ENCODE measurements around the gene APOA5.

DNA sequence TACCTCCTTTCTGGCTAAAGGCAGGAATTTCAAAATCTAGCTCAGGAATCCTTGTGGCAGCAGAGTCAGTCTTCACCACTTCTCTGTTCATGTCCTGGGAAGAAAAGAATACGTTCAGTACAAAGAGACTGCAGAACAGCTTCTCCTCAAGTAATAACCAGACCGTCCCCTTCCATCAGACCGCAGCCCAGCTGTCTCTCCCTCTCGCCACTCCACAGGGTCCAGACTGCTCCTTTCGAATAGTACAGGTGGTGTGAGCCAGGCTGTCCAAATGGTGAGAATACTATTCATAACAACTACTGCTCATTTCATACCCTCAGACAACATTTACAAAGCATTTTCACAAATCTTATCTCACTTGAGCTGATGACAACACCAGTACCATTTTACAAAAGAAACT lies 4.7 kb downstream of the APOA5 start:
- TF ChIP-seq, protein P1, sequence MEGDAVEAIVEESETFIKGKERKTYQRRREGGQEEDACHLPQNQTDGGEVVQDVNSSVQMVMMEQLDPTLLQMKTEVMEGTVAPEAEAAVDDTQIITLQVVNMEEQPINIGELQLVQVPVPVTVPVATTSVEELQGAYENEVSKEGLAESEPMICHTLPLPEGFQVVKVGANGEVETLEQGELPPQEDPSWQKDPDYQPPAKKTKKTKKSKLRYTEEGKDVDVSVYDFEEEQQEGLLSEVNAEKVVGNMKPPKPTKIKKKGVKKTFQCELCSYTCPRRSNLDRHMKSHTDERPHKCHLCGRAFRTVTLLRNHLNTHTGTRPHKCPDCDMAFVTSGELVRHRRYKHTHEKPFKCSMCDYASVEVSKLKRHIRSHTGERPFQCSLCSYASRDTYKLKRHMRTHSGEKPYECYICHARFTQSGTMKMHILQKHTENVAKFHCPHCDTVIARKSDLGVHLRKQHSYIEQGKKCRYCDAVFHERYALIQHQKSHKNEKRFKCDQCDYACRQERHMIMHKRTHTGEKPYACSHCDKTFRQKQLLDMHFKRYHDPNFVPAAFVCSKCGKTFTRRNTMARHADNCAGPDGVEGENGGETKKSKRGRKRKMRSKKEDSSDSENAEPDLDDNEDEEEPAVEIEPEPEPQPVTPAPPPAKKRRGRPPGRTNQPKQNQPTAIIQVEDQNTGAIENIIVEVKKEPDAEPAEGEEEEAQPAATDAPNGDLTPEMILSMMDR (IDR thresholded peaks at IDR 0.05; ENCODE audit: control extremely low read depth in 1 of 3, insufficient read depth in 1 of 3, low read depth in 1 of 3, low read length in 3 of 3): no peak
- TF ChIP-seq TEAD4 (IDR thresholded peaks at IDR 0.05; ENCODE audit: low read depth, low read length): no peak

Measured in H1 (cell line).